ENCODE data around the gene M1AP. TPM values are rescaled to one million over a fixed set of nuclear protein-coding genes. Genes with fewer than 3 reads are reported as not detected.
A peak's percentile ranks its signal among the peaks of the same experiment; 100 is the strongest.

M1AP gene
- total and polyA plus RNA-seq, 9 of the 15 experiments (the other 6 are each of a cell fraction or from before 2014, with no cell fraction given), result 0.06 to 0.33 (median 0.11) TPM; not detected in 4

DNA sequence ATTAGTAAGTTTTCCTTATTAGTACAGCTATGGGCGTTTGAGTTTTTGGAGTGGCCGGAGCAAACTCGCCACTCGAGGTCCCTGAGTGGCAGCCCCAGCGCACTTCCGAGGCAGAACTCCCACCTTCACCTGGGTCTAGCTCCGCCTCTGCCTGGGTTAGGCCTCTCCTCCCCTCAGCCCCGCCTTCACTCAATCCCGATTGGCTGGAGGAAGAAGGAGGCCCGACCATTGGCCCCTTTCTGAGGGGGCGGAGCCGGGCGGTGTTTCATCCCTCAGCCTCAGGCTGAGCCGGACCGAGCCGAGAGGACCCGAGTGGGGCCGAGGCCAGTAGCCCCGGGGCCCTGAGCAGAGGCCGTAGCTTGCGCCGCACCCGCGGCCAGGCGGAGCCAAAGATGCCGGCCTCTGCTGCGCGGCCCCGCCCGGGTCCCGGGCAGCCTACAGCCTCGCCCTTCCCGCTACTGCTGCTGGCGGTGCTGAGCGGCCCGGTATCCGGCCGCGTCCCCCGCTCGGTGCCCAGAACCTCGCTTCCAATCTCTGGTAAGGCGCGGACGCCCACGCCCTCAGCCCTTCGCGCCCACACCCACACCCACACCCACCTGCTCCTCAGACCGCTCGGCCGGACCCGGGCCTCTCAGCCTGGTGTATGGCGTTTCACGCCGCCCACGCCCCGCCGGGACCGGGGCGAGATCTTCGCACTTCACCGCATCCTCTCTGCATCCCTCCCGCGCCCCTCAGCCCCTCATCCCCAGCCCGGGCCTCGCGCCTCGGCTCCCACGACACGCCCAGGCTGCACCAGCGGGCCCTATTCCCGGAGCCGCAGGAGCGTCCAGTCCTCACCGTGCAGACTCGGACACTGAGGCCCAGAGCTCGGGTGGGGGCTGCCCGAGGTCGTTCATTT is 6.1 kb upstream of the M1AP start, which contains the start of gene SEMA4F (continued):
- TF ChIP-seq, protein P1, sequence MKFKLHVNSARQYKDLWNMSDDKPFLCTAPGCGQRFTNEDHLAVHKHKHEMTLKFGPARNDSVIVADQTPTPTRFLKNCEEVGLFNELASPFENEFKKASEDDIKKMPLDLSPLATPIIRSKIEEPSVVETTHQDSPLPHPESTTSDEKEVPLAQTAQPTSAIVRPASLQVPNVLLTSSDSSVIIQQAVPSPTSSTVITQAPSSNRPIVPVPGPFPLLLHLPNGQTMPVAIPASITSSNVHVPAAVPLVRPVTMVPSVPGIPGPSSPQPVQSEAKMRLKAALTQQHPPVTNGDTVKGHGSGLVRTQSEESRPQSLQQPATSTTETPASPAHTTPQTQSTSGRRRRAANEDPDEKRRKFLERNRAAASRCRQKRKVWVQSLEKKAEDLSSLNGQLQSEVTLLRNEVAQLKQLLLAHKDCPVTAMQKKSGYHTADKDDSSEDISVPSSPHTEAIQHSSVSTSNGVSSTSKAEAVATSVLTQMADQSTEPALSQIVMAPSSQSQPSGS (CRISPR knock-in tag; IDR thresholded peaks at IDR 0.05), result no peak
- TF ChIP-seq ASH1L (IDR thresholded peaks at IDR 0.05; ENCODE audit: borderline replicate concordance, low read depth, partially characterized antibody), result peak; percentile 48
- TF ChIP-seq PCBP2 (IDR thresholded peaks at IDR 0.05; ENCODE audit: low read depth, low read length, poor library complexity, severe bottlenecking), result no peak
- no peak for TF ChIP-seq PURB (CRISPR knock-in tag; IDR thresholded peaks at IDR 0.05; ENCODE audit: low read depth)
- no peak for TF ChIP-seq ELF4 (CRISPR knock-in tag; IDR thresholded peaks at IDR 0.05)
- no peak for TF ChIP-seq ZNF589 (CRISPR knock-in tag; IDR thresholded peaks at IDR 0.05; ENCODE audit: low read depth)
- TF ChIP-seq CBX2 (IDR thresholded peaks at IDR 0.05; ENCODE audit: insufficient read depth, low read length, poor library complexity, severe bottlenecking), result no peak
- peak; percentile 60; the same call in 1 of the 2 replicates for TF ChIP-seq CHD2 (IDR thresholded peaks at IDR 0.05; ENCODE audit: low read depth, low read length)
- no peak for TF ChIP-seq CHCHD3 (CRISPR knock-in tag; IDR thresholded peaks at IDR 0.05)
- no peak for TF ChIP-seq TARDBP (IDR thresholded peaks at IDR 0.05)
- TF ChIP-seq, protein P2, sequence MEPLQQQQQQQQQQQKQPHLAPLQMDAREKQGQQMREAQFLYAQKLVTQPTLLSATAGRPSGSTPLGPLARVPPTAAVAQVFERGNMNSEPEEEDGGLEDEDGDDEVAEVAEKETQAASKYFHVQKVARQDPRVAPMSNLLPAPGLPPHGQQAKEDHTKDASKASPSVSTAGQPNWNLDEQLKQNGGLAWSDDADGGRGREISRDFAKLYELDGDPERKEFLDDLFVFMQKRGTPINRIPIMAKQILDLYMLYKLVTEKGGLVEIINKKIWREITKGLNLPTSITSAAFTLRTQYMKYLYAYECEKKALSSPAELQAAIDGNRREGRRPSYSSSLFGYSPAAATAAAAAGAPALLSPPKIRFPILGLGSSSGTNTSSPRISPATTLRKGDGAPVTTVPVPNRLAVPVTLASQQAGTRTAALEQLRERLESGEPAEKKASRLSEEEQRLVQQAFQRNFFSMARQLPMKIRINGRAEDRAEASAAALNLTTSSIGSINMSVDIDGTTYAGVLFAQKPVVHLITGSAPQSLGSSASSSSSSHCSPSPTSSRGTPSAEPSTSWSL (CRISPR knock-in tag; IDR thresholded peaks at IDR 0.05; ENCODE audit: borderline replicate concordance), result no peak
- TF ChIP-seq HNRNPUL1 (IDR thresholded peaks at IDR 0.05; ENCODE audit: low read length), result no peak
- no peak for TF ChIP-seq ZNF583 (CRISPR knock-in tag; IDR thresholded peaks at IDR 0.05)
- TF ChIP-seq STAG1 (CRISPR knock-in tag; IDR thresholded peaks at IDR 0.05; ENCODE audit: borderline replicate concordance), result no peak
- TF ChIP-seq TEAD2 (tag; IDR thresholded peaks at IDR 0.05), result no peak
- no peak for TF ChIP-seq HMG20A (CRISPR knock-in tag; conservative IDR thresholded peaks at IDR 0.05)
- TF ChIP-seq, protein P3, sequence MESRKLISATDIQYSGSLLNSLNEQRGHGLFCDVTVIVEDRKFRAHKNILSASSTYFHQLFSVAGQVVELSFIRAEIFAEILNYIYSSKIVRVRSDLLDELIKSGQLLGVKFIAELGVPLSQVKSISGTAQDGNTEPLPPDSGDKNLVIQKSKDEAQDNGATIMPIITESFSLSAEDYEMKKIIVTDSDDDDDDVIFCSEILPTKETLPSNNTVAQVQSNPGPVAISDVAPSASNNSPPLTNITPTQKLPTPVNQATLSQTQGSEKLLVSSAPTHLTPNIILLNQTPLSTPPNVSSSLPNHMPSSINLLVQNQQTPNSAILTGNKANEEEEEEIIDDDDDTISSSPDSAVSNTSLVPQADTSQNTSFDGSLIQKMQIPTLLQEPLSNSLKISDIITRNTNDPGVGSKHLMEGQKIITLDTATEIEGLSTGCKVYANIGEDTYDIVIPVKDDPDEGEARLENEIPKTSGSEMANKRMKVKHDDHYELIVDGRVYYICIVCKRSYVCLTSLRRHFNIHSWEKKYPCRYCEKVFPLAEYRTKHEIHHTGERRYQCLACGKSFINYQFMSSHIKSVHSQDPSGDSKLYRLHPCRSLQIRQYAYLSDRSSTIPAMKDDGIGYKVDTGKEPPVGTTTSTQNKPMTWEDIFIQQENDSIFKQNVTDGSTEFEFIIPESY (CRISPR knock-in tag; IDR thresholded peaks at IDR 0.05), result no peak
